CD4-positive, alpha-beta T cell treated with Interleukin-17A for 4 hours (primary cell): ENCODE measurements around the gene SPRR2F.

ENCODE experiments used
- DNase-seq: peaks from one replicate; pipeline ENCODE4 v3.0.0-alpha.2; 2020; ENCODE audit warnings: mixed read lengths

Gene SPRR2F

GRCh38 chr1:153072806-153073726, 40.2 kb downstream of the SPRR2F start:
- DNase-seq = no peak

- no peak for DNase-seq
Measured at GRCh38 chr1:153071511-153071910, 41.8 kb downstream of the SPRR2F start, which contains the start of gene SPRR2B. Gene SPRR2B (minus strand): TSS chr1:153071611. CDS start chr1:153070839, 772 bp downstream.

- DNase-seq = no peak
Measured at GRCh38 chr1:153070243-153070642, 43.1 kb downstream of the SPRR2F start.
